ENCODE results near the gene MIX23. TPM values are rescaled to one million over a fixed set of nuclear protein-coding genes. Genes with fewer than 3 reads are reported as not detected.

Gene MIX23
- total RNA-seq, 1 experiment from 2014 or later: 76.2 TPM

GRCh38 chr3:122314228-122314876, 68.7 kb downstream of the MIX23 start:
- no peaks in the 10 kb centered on the region for H3K79me2 ChIP-seq (ENCODE audit: insufficient read depth, low read length)
- ChIA-PET CTCF (no interaction called here), RAD21 (ENCODE audit: low non-redundant PET in 1 of 2, low total read pairs in 2 of 2, uncharacterized antibody in 2 of 2, unreplicated experiment in 2 of 2) (no interaction called here), POLR2A (no interaction called here)
- no peak overlapping the region for H2AFZ ChIP-seq (ENCODE audit: low read depth, low read length, poor library complexity, severe bottlenecking)
- intact Hi-C loops (cut with micrococcal nuclease): no loop called here
- ATAC-seq: no peak
- H4K20me1 ChIP-seq (ENCODE audit: insufficient read depth): no peaks in the 10 kb centered on the region
- no peak for DNase-seq (ENCODE audit: low read depth, low spot score)
- no peak overlapping the region for H3K27ac ChIP-seq (ENCODE audit: low read depth, low read length)
- no peaks in the 10 kb centered on the region for H3K27me3 ChIP-seq (ENCODE audit: insufficient read depth, low read length)
- BruUV-seq (replicated peaks): no TSS peak
- no peaks in the 10 kb centered on the region for H3K4me1 ChIP-seq (ENCODE audit: control insufficient read depth in 1 of 2, insufficient read depth in 2 of 2, low read length in 2 of 2)
- TF ChIP-seq EGR1 (IDR thresholded peaks at IDR 0.05; ENCODE audit: low read depth) (no peak), SIN3A (IDR thresholded peaks at IDR 0.05; ENCODE audit: low read depth) (no peak), CBX3 (IDR thresholded peaks at IDR 0.05; ENCODE audit: low read depth) (no peak), SRF (IDR thresholded peaks at IDR 0.05; ENCODE audit: low read depth) (no peak), ATF3 (IDR thresholded peaks at IDR 0.05) (no peak), CEBPB (IDR thresholded peaks at IDR 0.05; ENCODE audit: low read depth) (no peak), ELF1 (IDR thresholded peaks at IDR 0.05; ENCODE audit: borderline replicate concordance, low read depth) (no peak), JUND (IDR thresholded peaks at IDR 0.05) (no peak), ZBTB33 (IDR thresholded peaks at IDR 0.05; ENCODE audit: extremely low read depth, insufficient replicate concordance, low read length) (no peak), REST (IDR thresholded peaks at IDR 0.05; ENCODE audit: low read depth) (no peak), YY1 (IDR thresholded peaks at IDR 0.05; ENCODE audit: extremely low read depth, insufficient replicate concordance, low read depth, low read length) (no peak), EZH2phosphoT487 (IDR thresholded peaks at IDR 0.05; ENCODE audit: borderline replicate concordance) (no peak), ZFX (IDR thresholded peaks at IDR 0.05) (no peak), RAD21 (IDR thresholded peaks at IDR 0.05; ENCODE audit: low read depth) (no peak), SP1 (IDR thresholded peaks at IDR 0.05; ENCODE audit: low read depth) (no peak), POLR2AphosphoS5 (IDR thresholded peaks at IDR 0.05; ENCODE audit: low read depth, low read length) (no peak), MAX (IDR thresholded peaks at IDR 0.05) (no peak), TCF7L2 (IDR thresholded peaks at IDR 0.05; ENCODE audit: borderline replicate concordance, extremely low read depth, insufficient read depth, insufficient read length) (no peak), EZH2 (IDR thresholded peaks at IDR 0.05) (no peak), ZNF274 (IDR thresholded peaks at IDR 0.05; ENCODE audit: low read depth, low read length) (no peak)
- no peaks in the 10 kb centered on the region for H3K9me3 ChIP-seq (ENCODE audit: control insufficient read depth in 1 of 2, insufficient read depth in 1 of 2, low read depth in 1 of 2, low read length in 2 of 2)
- H3K36me3 ChIP-seq (ENCODE audit: control insufficient read depth in 1 of 2, insufficient read depth in 2 of 2, low read length in 2 of 2): no peaks in the 10 kb centered on the region
- H3K4me2 ChIP-seq (ENCODE audit: low read length): no peak overlapping the region
- no peak overlapping the region for H3K9ac ChIP-seq (ENCODE audit: low read length)
- H3K9me2 ChIP-seq (ENCODE audit: insufficient read depth): no peaks in the 10 kb centered on the region
- H3K4me3 ChIP-seq (replicated peaks in 1 of 2; ENCODE audit: low read depth in 1 of 2, low read length in 2 of 2): no peak overlapping the region

Measured in HCT116 (cell line).